T-cell (primary cell): ENCODE results near the gene HDAC9. TPM values are rescaled to one million over a fixed set of nuclear protein-coding genes. Genes with fewer than 3 reads are reported as not detected.

Experiments
- ATAC-seq, 4 experiments: fragments of 200-7000 bp in 3 of 4; fragments of 150-1000 bp in 1 of 4; cut with Tn5 transposase; replicated peaks in 1 of 4; 1 replicate in 3 of 4; 2 replicates in 1 of 4; pipeline ENCODE4 v1.10.0; 2021; ENCODE audit warnings: moderate library complexity in 3 of 4, mild to moderate bottlenecking in 2 of 4, moderate number of reproducible peaks in 1 of 4
- CTCF ChIA-PET, 2 donors: fragments of 300-600 bp; sonication (Branson Sonifier 250); formaldehyde crosslinking; loops; one replicate each; lab custom pipeline; 2022; ENCODE audit warnings: antibody characterized with exemption in 2 of 2; lab: Charles Lee
- POLR2A ChIA-PET, 2 donors: fragments of 300-600 bp; sonication (Branson Sonifier 250); formaldehyde crosslinking; loops; one replicate each; lab custom pipeline; 2022; ENCODE audit warnings: antibody characterized with exemption in 2 of 2; lab: Charles Lee
- DNase-seq, 35 experiments: peaks; one replicate each; pipeline versions ENCODE4 v3.0.0 to v3.0.0-alpha.2; 2013 to 2023
- H3K27ac ChIP-seq: one replicate; pipeline ENCODE4 v1.5.1; 2013; ENCODE audit warnings: low read length
- H3K27me3 ChIP-seq, 2 experiments: replicated peaks in 1 of 2; 1 replicate in 1 of 2; 2 replicates in 1 of 2; pipeline versions ENCODE4 v1.6.1 to v1.7.0; 2013; ENCODE audit warnings: low read length in 1 of 2, mixed read lengths in 1 of 2; ENCODE audit not compliant: control insufficient read depth in 2 of 2, insufficient read depth in 2 of 2; ENCODE audit errors: extremely low read depth in 1 of 2
- H3K36me3 ChIP-seq, 2 donors: 1 replicate in 1 of 2; 2 replicates in 1 of 2; pipeline versions ENCODE4 v1.6.1 to v1.7.0; 2013; ENCODE audit warnings: low read length in 1 of 2; ENCODE audit not compliant: control insufficient read depth in 2 of 2, insufficient read depth in 1 of 2; ENCODE audit errors: extremely low read depth in 1 of 2
- H3K4me1 ChIP-seq, 2 experiments: 1 replicate in 1 of 2; 2 replicates in 1 of 2; pipeline versions ENCODE4 v1.6.1 to v1.7.0; 2013; ENCODE audit warnings: low read length in 2 of 2, mixed read lengths in 1 of 2; ENCODE audit not compliant: insufficient read depth in 2 of 2, control insufficient read depth in 1 of 2; ENCODE audit errors: extremely low read depth in 1 of 2
- H3K4me3 ChIP-seq, 2 donors: 1 replicate in 1 of 2; 2 replicates in 1 of 2; pipeline versions ENCODE4 v1.5.1 to v1.7.0; 2013; ENCODE audit warnings: mild to moderate bottlenecking in 2 of 2, low read length in 1 of 2, moderate library complexity in 1 of 2; ENCODE audit not compliant: control insufficient read depth in 1 of 2; ENCODE audit errors: extremely low read depth in 1 of 2
- H3K9me3 ChIP-seq: 2 replicates; pipeline ENCODE4 v1.7.0; 2013
- H3K27ac Mint-ChIP-seq, 2 donors: one replicate each; pipeline ENCODE4 v1.8.0; 2020 to 2021; ENCODE audit warnings: mild to moderate bottlenecking in 2 of 2, mixed read lengths in 2 of 2
- H3K27me3 Mint-ChIP-seq, 2 donors: one replicate each; pipeline ENCODE4 v1.8.0; 2021 to 2022; ENCODE audit warnings: mixed read lengths in 2 of 2
- H3K36me3 Mint-ChIP-seq: one replicate; pipeline ENCODE4 v1.8.0; 2021; ENCODE audit warnings: mixed read lengths
- H3K4me1 Mint-ChIP-seq, 3 donors: one replicate each; pipeline ENCODE4 v1.8.0; 2020 to 2022; ENCODE audit warnings: mixed read lengths in 3 of 3, mild to moderate bottlenecking in 1 of 3
- H3K4me3 Mint-ChIP-seq, 3 donors: one replicate each; pipeline ENCODE4 v1.8.0; 2020 to 2022; ENCODE audit warnings: mild to moderate bottlenecking in 3 of 3, mixed read lengths in 3 of 3, moderate library complexity in 3 of 3
- H3K9me3 Mint-ChIP-seq, 3 donors: one replicate each; pipeline ENCODE4 v1.8.0; 2020 to 2022; ENCODE audit warnings: mixed read lengths in 3 of 3
- WGBS: methylation state at CpG from one replicate; pipeline ENCODE4 v1.1.5; 2013; ENCODE audit warnings: missing lambda C conversion rate; ENCODE audit not compliant: insufficient coverage; 5-methylcytosine and 5-hydroxymethylcytosine counted together
- total RNA-seq, 35 experiments: library from RNA in 6 of 35; stranded (reverse) in 6 of 35; fragments of 120-200 nt in 1 of 35; gene quantifications; one replicate each; pipeline versions ENCODE4 v1.2.1 to v1.2.4 and lab custom pipeline; 2013 to 2026

The HDAC9 gene
- total RNA-seq, 5 donors from 2014 or later (not counting 1 experiment from before 2014, with no cell fraction given) = 2.8 to 6.7 (median 4.7) TPM

- DNase-seq (no peak), ATAC-seq (no peak)
- H3K4me1 ChIP-seq = no peaks in the 10 kb centered on the region
- Mint-ChIP-seq H3K4me3 (no peak overlapping the region), H3K36me3 (no peaks in the 10 kb centered on the region), H3K9me3 (no peaks in the 10 kb centered on the region), H3K27me3 (no peaks in the 10 kb centered on the region), H3K27ac (no peak overlapping the region), H3K4me1 (no peaks in the 10 kb centered on the region)
- H3K9me3 ChIP-seq = no peaks in the 10 kb centered on the region
- no peaks in the 10 kb centered on the region for H3K27me3 ChIP-seq
- no peak overlapping the region for H3K4me3 ChIP-seq
- no peak overlapping the region for H3K27ac ChIP-seq
- POLR2A ChIA-PET = no interaction called here
- WGBS = no CpG with 5 or more reads among the region's 1 CpG
- CTCF ChIA-PET = no interaction called here
- H3K36me3 ChIP-seq = no peaks in the 10 kb centered on the region
Observed at GRCh38 chr7:18566205-18566604, 70.7 kb downstream of the HDAC9 start.

- Histone ChIP-seq H3K9me3 (no peaks in the 10 kb centered on the region), H3K27ac (no peak overlapping the region), H3K27me3 (no peaks in the 10 kb centered on the region), H3K4me1 (no peaks in the 10 kb centered on the region), H3K4me3 (no peak overlapping the region), H3K36me3 (no peaks in the 10 kb centered on the region)
- Mint-ChIP-seq H3K27me3 (no peaks in the 10 kb centered on the region), H3K27ac (no peak overlapping the region), H3K4me3 (no peak overlapping the region), H3K9me3 (no peaks in the 10 kb centered on the region), H3K36me3 (no peaks in the 10 kb centered on the region), H3K4me1 (no peaks in the 10 kb centered on the region)
- peak in 1 of 35 experiments; percentile 7 for DNase-seq
- CTCF ChIA-PET = no interaction called here
- POLR2A ChIA-PET = no interaction called here
- no peak for ATAC-seq
- WGBS = 91% methylated on average over 4 of the region's 7 CpGs
Observed at GRCh38 chr7:18566829-18567228, 71.3 kb downstream of the HDAC9 start.

- H3K27me3 Mint-ChIP-seq = no peaks in the 10 kb centered on the region
- H3K27ac Mint-ChIP-seq = no peak overlapping the region
- Histone ChIP-seq H3K4me1 (no peaks in the 10 kb centered on the region), H3K9me3 (no peaks in the 10 kb centered on the region), H3K36me3 (no peaks in the 10 kb centered on the region), H3K27me3 (no peaks in the 10 kb centered on the region), H3K27ac (no peak overlapping the region), H3K4me3 (no peak overlapping the region)
- WGBS = no CpG with 5 or more reads among the region's 3 CpGs
- no peaks in the 10 kb centered on the region for H3K36me3 Mint-ChIP-seq
- H3K4me3 Mint-ChIP-seq = no peak overlapping the region
- ATAC-seq (no peak), DNase-seq (no peak)
- CTCF ChIA-PET = interaction anchor here in 1 of 2 donors (1.7 kb wide), 1 partner anchor 218 kb away, joined by 4 read pairs; no protein-coding TSS in a partner anchor
- no peaks in the 10 kb centered on the region for H3K9me3 Mint-ChIP-seq
- POLR2A ChIA-PET = no interaction called here
- no peaks in the 10 kb centered on the region for H3K4me1 Mint-ChIP-seq
Observed at GRCh38 chr7:18570441-18570840, 74.9 kb downstream of the HDAC9 start.

GRCh38 chr7:18570890-18571478, 75.4 kb downstream of the HDAC9 start:
- ChIA-PET CTCF (interaction anchor here in 1 of 2 donors (1.7 kb wide), 1 partner anchor 219 kb away, joined by 4 read pairs; no protein-coding TSS in a partner anchor), POLR2A (no interaction called here)
- Histone ChIP-seq H3K4me1 (no peaks in the 10 kb centered on the region), H3K4me3 (no peak overlapping the region), H3K27ac (no peak overlapping the region), H3K36me3 (no peaks in the 10 kb centered on the region), H3K9me3 (no peaks in the 10 kb centered on the region), H3K27me3 (no peaks in the 10 kb centered on the region)
- H3K9me3 Mint-ChIP-seq = no peaks in the 10 kb centered on the region
- H3K36me3 Mint-ChIP-seq = no peaks in the 10 kb centered on the region
- no peaks in the 10 kb centered on the region for H3K27me3 Mint-ChIP-seq
- no CpG with 5 or more reads among the region's 3 CpGs for WGBS
- no peak overlapping the region for H3K4me3 Mint-ChIP-seq
- DNase-seq (no peak), ATAC-seq (no peak)
- no peak overlapping the region for H3K27ac Mint-ChIP-seq
- H3K4me1 Mint-ChIP-seq = peaks cover 0 to under 1% (median 0%) of the 10 kb centered on the region in 3 donors

- peaks cover 0 to 3% (median 0%) of the 10 kb centered on the region in 3 donors for H3K4me1 Mint-ChIP-seq
- no peak for DNase-seq
- WGBS = no CpG with 5 or more reads among the region's 4 CpGs
- H3K27ac Mint-ChIP-seq = no peak overlapping the region
- Histone ChIP-seq H3K4me3 (no peak overlapping the region), H3K9me3 (no peaks in the 10 kb centered on the region), H3K27ac (no peak overlapping the region), H3K27me3 (no peaks in the 10 kb centered on the region), H3K36me3 (no peaks in the 10 kb centered on the region), H3K4me1 (no peaks in the 10 kb centered on the region)
- H3K9me3 Mint-ChIP-seq = no peaks in the 10 kb centered on the region
- H3K4me3 Mint-ChIP-seq = no peak overlapping the region
- ChIA-PET CTCF (interaction anchor here in 1 of 2 donors (1.7 kb wide), 1 partner anchor 220 kb away, joined by 4 read pairs; no protein-coding TSS in a partner anchor), POLR2A (no interaction called here)
- no peaks in the 10 kb centered on the region for H3K36me3 Mint-ChIP-seq
- H3K27me3 Mint-ChIP-seq = no peaks in the 10 kb centered on the region
- no peak for ATAC-seq
Observed at GRCh38 chr7:18572154-18572553, 76.6 kb downstream of the HDAC9 start.

GRCh38 chr7:18572885-18573284, 77.3 kb downstream of the HDAC9 start:
- no CpG with 5 or more reads among the region's 1 CpG for WGBS
- ATAC-seq = no peak
- ChIA-PET CTCF (no interaction called here), POLR2A (interaction anchor here in 1 of 2 donors (0.6 kb wide), 1 partner anchor 146 kb away, joined by 3 read pairs; no protein-coding TSS in a partner anchor)
- Histone ChIP-seq H3K9me3 (no peaks in the 10 kb centered on the region), H3K4me3 (no peak overlapping the region), H3K36me3 (no peaks in the 10 kb centered on the region), H3K27ac (no peak overlapping the region), H3K4me1 (no peaks in the 10 kb centered on the region), H3K27me3 (no peaks in the 10 kb centered on the region)
- Mint-ChIP-seq H3K4me3 (no peak overlapping the region), H3K27ac (no peak overlapping the region), H3K9me3 (no peaks in the 10 kb centered on the region), H3K27me3 (no peaks in the 10 kb centered on the region), H3K4me1 (peaks cover 0 to 4% (median 0%) of the 10 kb centered on the region in 3 donors), H3K36me3 (no peaks in the 10 kb centered on the region)
- DNase-seq = no peak
